ENCODE results near the gene GABRG3. TPM values are rescaled to one million over a fixed set of nuclear protein-coding genes. Genes with fewer than 3 reads are reported as not detected.

GABRG3 gene
- total RNA-seq, 1 experiment from 2014 or later, result 0.15 TPM

GRCh38 chr15:27339138-27339537, 368.2 kb downstream of the GABRG3 start:
- Mint-ChIP-seq H3K27me3 (ENCODE audit: low read depth) (peaks cover 11% of the 10 kb centered on the region), H3K9me3 (peaks cover 0 to 2% of the 10 kb centered on the region in 2 experiments; a peak in 1 of 5 replicates), H3K36me3 (ENCODE audit: insufficient read depth in 1 of 3, low read depth in 3 of 3) (no peaks in the 10 kb centered on the region), H3K4me1 (peaks cover 22% of the 10 kb centered on the region in 2 experiments), H3K27ac (no peak overlapping the region), H3K4me3 (no peak overlapping the region)
- Histone ChIP-seq H2BK12ac (ENCODE audit: insufficient read length, low read depth, low read length) (no peak overlapping the region), H3K18ac (ENCODE audit: insufficient read length, low read depth, low read length) (no peak overlapping the region), H3K23me2 (ENCODE audit: insufficient read length, low read depth, low read length, poor library complexity, severe bottlenecking) (no peaks in the 10 kb centered on the region), H2BK20ac (ENCODE audit: low read depth, low read length, poor library complexity, severe bottlenecking) (no peak overlapping the region), H2BK15ac (ENCODE audit: low read depth, low read length) (no peak overlapping the region), H3K27ac (ENCODE audit: insufficient read length, low read depth, low read length) (no peak overlapping the region), H3K23ac (ENCODE audit: insufficient read length, low read depth, low read length) (no peak overlapping the region), H3K9ac (ENCODE audit: extremely low read depth, insufficient read length, low read length) (no peak overlapping the region), H3K27me3 (ENCODE audit: insufficient read depth, low read length) (no peaks in the 10 kb centered on the region), H3T11ph (ENCODE audit: low read length) (no peak overlapping the region), H4K20me1 (ENCODE audit: control insufficient read depth, insufficient read depth, insufficient read length) (no peaks in the 10 kb centered on the region), H3K79me1 (ENCODE audit: insufficient read depth, low read depth, low read length, poor library complexity, severe bottlenecking) (no peaks in the 10 kb centered on the region), H2BK120ac (ENCODE audit: low read depth, low read length, poor library complexity, severe bottlenecking) (no peak overlapping the region), H2BK5ac (ENCODE audit: insufficient read length, low read length) (no peak overlapping the region), H3K4ac (ENCODE audit: low read depth, low read length) (no peak overlapping the region), H2AFZ (ENCODE audit: low read length) (no peak overlapping the region), H4K8ac (replicated peaks; ENCODE audit: insufficient read length, low read depth, low read length) (no peak overlapping the region), H3K14ac (ENCODE audit: insufficient read depth, low read length) (no peak overlapping the region), H3K4me1 (ENCODE audit: insufficient read depth, low read length) (no peaks in the 10 kb centered on the region), H4K5ac (ENCODE audit: insufficient read length, low read depth, low read length) (no peak overlapping the region), H3K4me2 (ENCODE audit: insufficient read depth, insufficient read length, low read length) (no peak overlapping the region), H3K9me3 (ENCODE audit: control insufficient read depth, low read depth, low read length) (no peaks in the 10 kb centered on the region), H2AK5ac (ENCODE audit: insufficient read length, low read length) (no peak overlapping the region), H3K79me2 (ENCODE audit: insufficient read depth, low read length) (no peaks in the 10 kb centered on the region), H3K56ac (ENCODE audit: insufficient read length, low read depth, low read length) (no peak overlapping the region), H4K91ac (ENCODE audit: insufficient read length, low read depth, low read length) (no peak overlapping the region)
- DNase-seq, result peak; percentile 51
- peak; percentile 37; the same call in 2 of the 3 replicates for TF ChIP-seq CTCF (conservative IDR thresholded peaks at IDR 0.05)
- no CpG with 5 or more reads among the region's 5 CpGs for WGBS (ENCODE audit: extremely low coverage, insufficient read length, low lambda C conversion rate)
